GM10266 (cell line): ENCODE results near the gene SH3GL3.

ENCODE experiments used
- DNase-seq: peaks from one replicate; pipeline ENCODE4 v3.0.0; 2012; ENCODE audit errors: extremely low spot score
- CTCF ChIP-seq: IDR thresholded peaks from 2 replicates; pipeline ENCODE4 v1.5.1; 2012; ENCODE audit warnings: mild to moderate bottlenecking, low read depth; ENCODE audit not compliant: control insufficient read depth, insufficient read depth; ENCODE audit errors: missing control alignments

Gene SH3GL3

GRCh38 chr15:83484636-83485035 lies 37.5 kb downstream of the SH3GL3 start:
- no peak for TF ChIP-seq CTCF
- DNase-seq, result no peak

- DNase-seq, result no peak
- TF ChIP-seq CTCF, result no peak
These were observed 39.2 kb downstream of the SH3GL3 start for GRCh38 chr15:83486363-83486762.

- TF ChIP-seq CTCF, result no peak
- DNase-seq, result no peak
These were observed 40.4 kb downstream of the SH3GL3 start for GRCh38 chr15:83487519-83487918.

- no peak for TF ChIP-seq CTCF
- no peak for DNase-seq
These were observed 42.5 kb downstream of the SH3GL3 start for GRCh38 chr15:83489690-83490089.

GRCh38 chr15:83491486-83491885 lies 44.3 kb downstream of the SH3GL3 start:
- TF ChIP-seq CTCF, result no peak
- DNase-seq, result no peak

GRCh38 chr15:83496766-83497165 lies 49.6 kb downstream of the SH3GL3 start:
- no peak for TF ChIP-seq CTCF
- no peak for DNase-seq

GRCh38 chr15:83498374-83498773 lies 51.2 kb downstream of the SH3GL3 start:
- no peak for TF ChIP-seq CTCF
- no peak for DNase-seq
